ENCODE data around the gene ZNF837.
"Not testable (repeated sequence)": the region's sequence is repeated elsewhere in the genome, so short reads cannot be mapped to it uniquely, and the experiment has no call there.

The ZNF837 gene

GRCh38 chr19:58380662-58381459 is at the start of gene ZNF837:
Gene ZNF837 (minus strand): TSS chr19:58381030. CDS start chr19:58369332, 11,698 bp downstream.
- Mint-ChIP-seq H3K27me3 (no peaks in the 10 kb centered on the region), H3K4me1 (peaks cover 26 to 32% of the 10 kb centered on the region in 2 donors), H3K36me3 (peaks cover 4 to 6% of the 10 kb centered on the region in 2 donors), H3K4me3 (peak within 1 kb of the TSS; percentile 91 to 94), H3K9me3 (no peaks in the 10 kb centered on the region), H3K27ac (peak within 1 kb of the TSS; percentile 97)
- peak; percentile 99 for DNase-seq
- ATAC-seq (replicated peaks), result peak; percentile 83 to 86

GRCh38 chr19:58429745-58430144 is 48.9 kb upstream of the ZNF837 start:
- no peaks in the 10 kb centered on the region for H3K4me1 Mint-ChIP-seq
- H3K4me3 Mint-ChIP-seq, result no peak overlapping the region
- peaks cover 58 to 75% of the 10 kb centered on the region in 2 donors for H3K36me3 Mint-ChIP-seq
- peak in 1 of 2 donors; percentile 27 for ATAC-seq (replicated peaks)
- DNase-seq, result no peak
- no peak overlapping the region for H3K27ac Mint-ChIP-seq
- H3K27me3 Mint-ChIP-seq, result no peaks in the 10 kb centered on the region
- H3K9me3 Mint-ChIP-seq, result peaks cover 25 to 32% of the 10 kb centered on the region in 2 donors

- H3K4me3 Mint-ChIP-seq, result no peak overlapping the region
- H3K36me3 Mint-ChIP-seq, result peaks cover 46 to 71% of the 10 kb centered on the region in 2 donors
Observed at GRCh38 chr19:58428617-58429016, 47.8 kb upstream of the ZNF837 start.

GRCh38 chr19:58417071-58417470 is 36.2 kb upstream of the ZNF837 start:
- Mint-ChIP-seq H3K27me3 (no peaks in the 10 kb centered on the region), H3K9me3 (no peaks in the 10 kb centered on the region), H3K4me3 (no peak overlapping the region), H3K27ac (no peak overlapping the region), H3K36me3 (peaks cover 41 to 63% of the 10 kb centered on the region in 2 donors), H3K4me1 (no peaks in the 10 kb centered on the region)
- ATAC-seq (replicated peaks) (no peak), DNase-seq (no peak)

More at GRCh38 chr19:58428617-58429016, 47.8 kb upstream of the ZNF837 start:
- H3K27me3 Mint-ChIP-seq, result no peaks in the 10 kb centered on the region
- DNase-seq (no peak), ATAC-seq (replicated peaks) (no peak)
- H3K27ac Mint-ChIP-seq, result no peak overlapping the region
- no peaks in the 10 kb centered on the region for H3K4me1 Mint-ChIP-seq
- H3K9me3 Mint-ChIP-seq, result peaks cover 25 to 32% of the 10 kb centered on the region in 2 donors

GRCh38 chr19:58416604-58417003 is 35.8 kb upstream of the ZNF837 start:
- peaks cover 40 to 59% of the 10 kb centered on the region in 2 donors for H3K36me3 Mint-ChIP-seq
- H3K27ac Mint-ChIP-seq, result no peak overlapping the region
- H3K4me3 Mint-ChIP-seq, result no peak overlapping the region
- H3K9me3 Mint-ChIP-seq, result no peaks in the 10 kb centered on the region
- no peaks in the 10 kb centered on the region for H3K27me3 Mint-ChIP-seq
- DNase-seq (no peak), ATAC-seq (replicated peaks) (no peak)
- H3K4me1 Mint-ChIP-seq, result no peaks in the 10 kb centered on the region

GRCh38 chr19:58409010-58409790 is 28.4 kb upstream of the ZNF837 start:
- Mint-ChIP-seq H3K4me1 (peaks cover 32 to 39% of the 10 kb centered on the region in 2 donors), H3K9me3 (no peaks in the 10 kb centered on the region), H3K4me3 (peak overlapping the region; percentile 89 to 95), H3K36me3 (peaks cover 8 to 22% of the 10 kb centered on the region in 2 donors), H3K27ac (peak overlapping the region; percentile 78), H3K27me3 (no peaks in the 10 kb centered on the region)
- peak; percentile 17 to 18 for ATAC-seq (replicated peaks)
- no peak for DNase-seq

- peaks cover 8 to 22% of the 10 kb centered on the region in 2 donors for H3K36me3 Mint-ChIP-seq
- ATAC-seq (replicated peaks), result peak; percentile 94
- H3K27ac Mint-ChIP-seq, result peak within 1 kb of the TSS; percentile 98
Observed at GRCh38 chr19:58408152-58409009, 27.6 kb upstream of the ZNF837 start, which contains the start of gene ZNF584. Gene ZNF584 (plus strand): TSS chr19:58408649. CDS start chr19:58409148, 499 bp downstream.

GRCh38 chr19:58407658-58408151 is 26.9 kb upstream of the ZNF837 start:
- Mint-ChIP-seq H3K4me3 (peak overlapping the region; percentile 89 to 95), H3K9me3 (no peaks in the 10 kb centered on the region), H3K27me3 (no peaks in the 10 kb centered on the region), H3K36me3 (peaks cover 6 to 17% of the 10 kb centered on the region in 2 donors), H3K27ac (peak overlapping the region; percentile 98), H3K4me1 (peaks cover 33 to 39% of the 10 kb centered on the region in 2 donors)
- ATAC-seq (replicated peaks) (peak; percentile 28 to 41), DNase-seq (no peak)

More at GRCh38 chr19:58408152-58409009, 27.6 kb upstream of the ZNF837 start, which contains the start of gene ZNF584:
- Mint-ChIP-seq H3K4me1 (peaks cover 33 to 39% of the 10 kb centered on the region in 2 donors), H3K9me3 (no peaks in the 10 kb centered on the region), H3K4me3 (peak within 1 kb of the TSS; percentile 89 to 95), H3K27me3 (no peaks in the 10 kb centered on the region)
- peak; percentile 94 for DNase-seq

GRCh38 chr19:58406818-58407657 is 26.2 kb upstream of the ZNF837 start:
- Mint-ChIP-seq H3K4me1 (peaks cover 33 to 39% of the 10 kb centered on the region in 2 donors), H3K36me3 (peaks cover 3 to 12% of the 10 kb centered on the region in 2 donors), H3K4me3 (peak overlapping the region; percentile 89 to 95), H3K9me3 (no peaks in the 10 kb centered on the region), H3K27ac (peak overlapping the region; percentile 98), H3K27me3 (no peaks in the 10 kb centered on the region)
- ATAC-seq (replicated peaks) (no peak), DNase-seq (no peak)

GRCh38 chr19:58403920-58404478 is 23.2 kb upstream of the ZNF837 start:
- H3K4me3 Mint-ChIP-seq; ATAC-seq (replicated peaks); H3K27ac Mint-ChIP-seq; H3K9me3 Mint-ChIP-seq; H3K27me3 Mint-ChIP-seq; DNase-seq: not testable (repeated sequence)
- Mint-ChIP-seq H3K4me1 (peaks cover 30 to 41% of the 10 kb centered on the region in 2 donors), H3K36me3 (peaks cover 0 to 12% of the 10 kb centered on the region in 2 donors)

- Mint-ChIP-seq H3K36me3 (peaks cover 0 to 14% of the 10 kb centered on the region in 2 donors), H3K4me1 (peaks cover 19 to 27% of the 10 kb centered on the region in 2 donors), H3K4me3 (peak overlapping the region; percentile 92 to 97), H3K9me3 (no peaks in the 10 kb centered on the region), H3K27ac (peak overlapping the region; percentile 67), H3K27me3 (peaks cover 0 to 7% of the 10 kb centered on the region in 2 donors)
- no peak for DNase-seq
- no peak for ATAC-seq (replicated peaks)
Observed at GRCh38 chr19:58401840-58402421, 21.1 kb upstream of the ZNF837 start.

All from stimulated activated naive B cell treated with anti-CD40 and anti-IgM and Interleukin-4, amounts not matched to agents 10 μg/mL and 1 μg/mL and 100 μg/mL, for 72 hours (primary cell).